Right renal cortex interstitium (tissue), 3 donors: ENCODE results near the gene PRXL2B. TPM values are rescaled to one million over a fixed set of nuclear protein-coding genes. Genes with fewer than 3 reads are reported as not detected.
"Not testable (repeated sequence)": the region's sequence is repeated elsewhere in the genome, so short reads cannot be mapped to it uniquely, and the experiment has no call there.

Source experiments
- DNase-seq, 3 donors: peaks; one replicate each; pipeline ENCODE4 v3.0.0-alpha.2; 2013; ENCODE audit warnings: low read depth in 3 of 3, low spot score in 2 of 3
- polyA plus RNA-seq, 3 donors: library from polyadenylated mRNA; unstranded; fragments of 120-200 nt; gene quantifications; one replicate each; pipeline ENCODE4 v1.2.1, GENCODE V29; 2013; ENCODE audit not compliant: insufficient read length in 3 of 3

PRXL2B gene
- polyA plus RNA-seq, 3 donors, result 33.1 to 41.6 (median 39.1) TPM

GRCh38 chr1:2549367-2550029 is 37.1 kb upstream of the PRXL2B start:
- DNase-seq, result not testable (repeated sequence)

- not testable (repeated sequence) for DNase-seq
Measured at GRCh38 chr1:2550309-2550861, 36.2 kb upstream of the PRXL2B start.

GRCh38 chr1:2551544-2551943 is 35.0 kb upstream of the PRXL2B start:
- DNase-seq, result not testable (repeated sequence)

- no peak for DNase-seq
Measured at GRCh38 chr1:2552189-2552588, 34.4 kb upstream of the PRXL2B start.

GRCh38 chr1:2553076-2553475 is 33.5 kb upstream of the PRXL2B start:
- DNase-seq, result not testable (repeated sequence)

GRCh38 chr1:2553871-2554620 is 32.5 kb upstream of the PRXL2B start:
- no peak for DNase-seq

GRCh38 chr1:2554621-2555387 is 31.8 kb upstream of the PRXL2B start:
- no peak for DNase-seq

- DNase-seq, result no peak
Measured at GRCh38 chr1:2555634-2556276, 30.8 kb upstream of the PRXL2B start.

GRCh38 chr1:2556277-2556677 is 30.3 kb upstream of the PRXL2B start, which contains the start of gene TNFRSF14:
TNFRSF14 (plus strand) TSS chr1:2556371; CDS start chr1:2556665, 294 bp downstream.
- no peak for DNase-seq

GRCh38 chr1:2556678-2557481 is 29.7 kb upstream of the PRXL2B start:
- DNase-seq, result no peak

GRCh38 chr1:2557482-2558400 is 28.8 kb upstream of the PRXL2B start:
- DNase-seq, result no peak

- no peak for DNase-seq
Measured at GRCh38 chr1:2558420-2558819, 28.2 kb upstream of the PRXL2B start.

GRCh38 chr1:2558861-2559260 is 27.7 kb upstream of the PRXL2B start:
- no peak for DNase-seq

- no peak for DNase-seq
Measured at GRCh38 chr1:2559509-2560298, 26.9 kb upstream of the PRXL2B start.

- DNase-seq, result no peak
Measured at GRCh38 chr1:2560299-2561073, 26.1 kb upstream of the PRXL2B start.

- DNase-seq, result no peak
Measured at GRCh38 chr1:2561446-2561845, 25.1 kb upstream of the PRXL2B start.
